OCI-LY1 (cell line): ENCODE measurements around the gene DLG5.

ENCODE experiments used
- H2AFZ ChIP-seq: fragments of 200-600 bp; sonication (generic), shearing (Covaris generic); 2 replicates; pipeline ENCODE4 v1.6.0; 2014; ENCODE audit warnings: antibody characterized with exemption, mild to moderate bottlenecking, low read length
- H3F3A ChIP-seq: fragments of 200-600 bp; sonication (generic), shearing (Covaris generic); 2 replicates; pipeline ENCODE4 v1.6.0; 2014; ENCODE audit warnings: mild to moderate bottlenecking, antibody characterized with exemption, low read length, moderate library complexity; ENCODE audit not compliant: insufficient read depth
- H3K27ac ChIP-seq: fragments of 200-600 bp; sonication (generic); 2 replicates; pipeline ENCODE4 v1.5.1; 2014; ENCODE audit warnings: low read length, mixed run types, mild to moderate bottlenecking, low read depth; ENCODE audit not compliant: poor library complexity, severe bottlenecking
- H3K27me3 ChIP-seq: fragments of 200-600 bp; sonication (generic); 2 replicates; pipeline ENCODE4 v1.6.0; 2014; ENCODE audit warnings: antibody characterized with exemption, mild to moderate bottlenecking, low read length, moderate library complexity; ENCODE audit not compliant: insufficient read depth
- H3K36me3 ChIP-seq: fragments of 200-600 bp; sonication (generic); 2 replicates; pipeline ENCODE4 v1.6.1; 2014; ENCODE audit warnings: mild to moderate bottlenecking, antibody characterized with exemption, low read length, moderate library complexity, mixed read lengths; ENCODE audit not compliant: insufficient read depth
- H3K4me1 ChIP-seq: fragments of 200-600 bp; sonication (generic); 2 replicates; pipeline ENCODE4 v1.5.1; 2014; ENCODE audit warnings: mild to moderate bottlenecking, low read length, moderate library complexity; ENCODE audit not compliant: insufficient read depth, severe bottlenecking
- H3K4me2 ChIP-seq: fragments of 200-600 bp; sonication (generic), shearing (Covaris generic); 2 replicates; pipeline ENCODE4 v1.6.1; 2014; ENCODE audit warnings: low read length
- H3K4me3 ChIP-seq: fragments of 200-600 bp; sonication (generic); 2 replicates; pipeline ENCODE4 v1.5.1; 2014; ENCODE audit warnings: low read length, low read depth, mild to moderate bottlenecking, mixed read lengths; ENCODE audit not compliant: poor library complexity, severe bottlenecking
- H3K79me2 ChIP-seq: fragments of 200-600 bp; shearing (Covaris generic); 2 replicates; pipeline ENCODE4 v1.6.1; 2016; ENCODE audit warnings: mixed run types, low read length, mixed read lengths; ENCODE audit not compliant: insufficient read depth
- H3K9ac ChIP-seq: fragments of 200-600 bp; sonication (generic), shearing (Covaris generic); 2 replicates; pipeline ENCODE4 v1.6.1; 2014; ENCODE audit warnings: mild to moderate bottlenecking, low read length, mixed read lengths
- H3K9me2 ChIP-seq: fragments of 200-600 bp; sonication (generic), shearing (Covaris generic); 2 replicates; pipeline ENCODE4 v1.6.1; 2014; ENCODE audit warnings: low read depth, mild to moderate bottlenecking, low read length, mixed read lengths
- H3K9me3 ChIP-seq: fragments of 200-600 bp; shearing (Covaris generic); 2 replicates; pipeline ENCODE4 v1.6.1; 2014; ENCODE audit warnings: low read length, mixed read lengths
- H4K20me1 ChIP-seq: fragments of 200-600 bp; sonication (generic), shearing (Covaris generic); 2 replicates; pipeline ENCODE4 v1.6.0; 2016; ENCODE audit warnings: mild to moderate bottlenecking, low read length; ENCODE audit not compliant: insufficient read depth
- CTCF ChIP-seq: fragments of 200-600 bp; sonication (generic), shearing (Covaris generic); IDR thresholded peaks from 2 replicates; pipeline ENCODE4 v1.5.1; 2017; ENCODE audit warnings: mild to moderate bottlenecking, antibody characterized with exemption, low read length, moderate library complexity, mixed read lengths
- EZH2 ChIP-seq: fragments of 200-600 bp; sonication (generic), shearing (Covaris generic); IDR thresholded peaks from 2 replicates; pipeline ENCODE4 v1.8.0; 2017; ENCODE audit warnings: borderline replicate concordance, mixed run types, mild to moderate bottlenecking, antibody characterized with exemption, low read length, moderate library complexity, mixed read lengths

The DLG5 gene

GRCh38 chr10:77960829-77961329 is 34.3 kb upstream of the DLG5 start:
- Histone ChIP-seq H4K20me1 (no peaks in the 10 kb centered on the region), H3K79me2 (no peaks in the 10 kb centered on the region), H3K4me3 (no peak overlapping the region), H3K4me1 (no peaks in the 10 kb centered on the region), H3K36me3 (no peaks in the 10 kb centered on the region), H3K9me2 (no peaks in the 10 kb centered on the region), H3K27me3 (no peaks in the 10 kb centered on the region; the same call in 1 of the 2 replicates), H3F3A (no peaks in the 10 kb centered on the region), H2AFZ (no peak overlapping the region), H3K27ac (no peak overlapping the region), H3K9me3 (no peaks in the 10 kb centered on the region), H3K4me2 (no peak overlapping the region), H3K9ac (no peak overlapping the region)
- no peak for TF ChIP-seq CTCF
- no peak for TF ChIP-seq EZH2

GRCh38 chr10:77959887-77960455 is 33.4 kb upstream of the DLG5 start:
- no peaks in the 10 kb centered on the region for H3K9me3 ChIP-seq
- H3K9ac ChIP-seq: no peak overlapping the region
- H3K4me2 ChIP-seq: no peak overlapping the region
- H3K9me2 ChIP-seq: no peaks in the 10 kb centered on the region
- no peaks in the 10 kb centered on the region for H3K4me1 ChIP-seq
- no peaks in the 10 kb centered on the region; the same call in 1 of the 2 replicates for H3K27me3 ChIP-seq
- no peaks in the 10 kb centered on the region for H4K20me1 ChIP-seq
- H3K27ac ChIP-seq: no peak overlapping the region
- no peak overlapping the region for H3K4me3 ChIP-seq
- no peaks in the 10 kb centered on the region for H3K36me3 ChIP-seq
- no peak for TF ChIP-seq EZH2
- no peak for TF ChIP-seq CTCF
- H3K79me2 ChIP-seq: no peaks in the 10 kb centered on the region
- no peaks in the 10 kb centered on the region for H3F3A ChIP-seq
- no peak overlapping the region for H2AFZ ChIP-seq

GRCh38 chr10:77959384-77959783 is 32.8 kb upstream of the DLG5 start:
- H3K9me3 ChIP-seq: no peaks in the 10 kb centered on the region
- no peaks in the 10 kb centered on the region for H3K79me2 ChIP-seq
- H3K27ac ChIP-seq: no peak overlapping the region
- no peaks in the 10 kb centered on the region for H3F3A ChIP-seq
- TF ChIP-seq CTCF (no peak), EZH2 (no peak)
- no peaks in the 10 kb centered on the region; the same call in 1 of the 2 replicates for H3K27me3 ChIP-seq
- no peak overlapping the region for H3K4me3 ChIP-seq
- H3K9me2 ChIP-seq: no peaks in the 10 kb centered on the region
- no peaks in the 10 kb centered on the region for H3K4me1 ChIP-seq
- H3K4me2 ChIP-seq: no peak overlapping the region
- no peak overlapping the region for H3K9ac ChIP-seq
- H2AFZ ChIP-seq: no peak overlapping the region
- no peaks in the 10 kb centered on the region for H3K36me3 ChIP-seq
- H4K20me1 ChIP-seq: no peaks in the 10 kb centered on the region
